GM12878 (cell line): ENCODE data around the gene MACF1. TPM values are rescaled to one million over a fixed set of nuclear protein-coding genes. Genes with fewer than 3 reads are reported as not detected.

Source experiments
- ATAC-seq: fragments of 200-7000 bp; cut with Tn5 transposase; 3 replicates; pipeline ENCODE4 v1.9.1; 2020; ENCODE audit warnings: mild to moderate bottlenecking, moderate library complexity
- BruUV-seq: library from RNA; stranded (reverse); fragments of 400-500 nt; replicated peaks from 2 replicates; lab custom pipeline; 2021; lab: Mats Ljungman, UMichigan
- CTCF ChIA-PET: fragments of 300-600 bp; sonication (Branson Sonifier 250); formaldehyde crosslinking; extraction: SDS; loops from one replicate; lab custom pipeline; 2021; ENCODE audit warnings: inconsistent platforms; lab: Yijun Ruan, JAX
- POLR2A ChIA-PET: fragments of 350-600 bp; formaldehyde crosslinking; extraction: SDS; loops from one replicate; lab custom pipeline; 2021; ENCODE audit warnings: inconsistent platforms; lab: Charles Lee
- RAD21 ChIA-PET: fragments of 300-600 bp; sonication (Branson Sonifier 250); formaldehyde crosslinking; loops from one replicate; lab custom pipeline; 2023; ENCODE audit warnings: antibody characterized with exemption; ENCODE audit not compliant: unreplicated experiment; lab: Charles Lee
- SMC1A ChIA-PET: fragments of 300-600 bp; sonication (Branson Sonifier 250); formaldehyde crosslinking; loops from one replicate; lab custom pipeline; 2023; ENCODE audit not compliant: unreplicated experiment, uncharacterized antibody; lab: Charles Lee
- DNase-seq: peaks from one replicate; pipeline ENCODE4 v3.0.0-alpha.2; 2011; ENCODE audit warnings: low read depth, low spot score
- FAIRE-seq: peaks from 3 replicates; lab custom pipeline; 2011; peaks lifted over from hg19 to GRCh38; lab: Jason Lieb, UNC
- H2AFZ ChIP-seq: 2 replicates; pipeline ENCODE4 v1.6.0; 2011; ENCODE audit warnings: low read depth, low read length, control low read depth; ENCODE audit not compliant: control insufficient read depth
- H3K27ac ChIP-seq: 2 replicates; pipeline ENCODE4 v1.5.1; 2011; ENCODE audit warnings: control low read depth; ENCODE audit not compliant: control insufficient read depth, insufficient read depth
- H3K27me3 ChIP-seq, 2 experiments: replicated peaks in 1 of 2; 2 replicates each; pipeline versions ENCODE4 v1.6.0 to v1.6.1; 2011; ENCODE audit warnings: low read length in 1 of 2; ENCODE audit not compliant: control insufficient read depth in 2 of 2, insufficient read depth in 2 of 2
- H3K36me3 ChIP-seq, 2 experiments: 2 replicates each; pipeline ENCODE4 v1.5.1; 2011; ENCODE audit warnings: low read length in 1 of 2; ENCODE audit not compliant: control insufficient read depth in 2 of 2, insufficient read depth in 2 of 2
- H3K4me1 ChIP-seq: 2 replicates; pipeline ENCODE4 v1.6.1; 2011; ENCODE audit warnings: mild to moderate bottlenecking, low read length, moderate library complexity, mixed read lengths; ENCODE audit not compliant: control insufficient read depth, insufficient read depth
- H3K4me2 ChIP-seq: 2 replicates; pipeline ENCODE4 v1.6.0; 2011; ENCODE audit warnings: control low read depth; ENCODE audit not compliant: control insufficient read depth, insufficient read depth
- H3K4me3 ChIP-seq: fragments of 200-600 bp; sonication (generic); 2 replicates; pipeline ENCODE4 v1.5.1; 2016
- H3K79me2 ChIP-seq: 2 replicates; pipeline ENCODE4 v1.6.0; 2011; ENCODE audit warnings: low read length; ENCODE audit not compliant: control insufficient read depth, insufficient read depth
- H3K9ac ChIP-seq: 2 replicates; pipeline ENCODE4 v1.8.0; 2011; ENCODE audit warnings: low read length, control low read depth, mixed read lengths; ENCODE audit not compliant: control insufficient read depth, insufficient read depth
- H3K9me3 ChIP-seq: replicated peaks from 3 replicates; pipeline ENCODE4 v1.5.1; 2011; ENCODE audit warnings: mild to moderate bottlenecking, low read length; ENCODE audit not compliant: control insufficient read depth, insufficient read depth
- H4K20me1 ChIP-seq: 2 replicates; pipeline ENCODE4 v1.6.0; 2011; ENCODE audit not compliant: control insufficient read depth, insufficient read depth
- CEBPB ChIP-seq, 2 experiments: fragments of 150-350 bp in 1 of 2; IDR thresholded peaks; 2 replicates each; pipeline ENCODE4 v1.6.1; 2012 to 2014; ENCODE audit warnings: low read depth in 2 of 2, low read length in 2 of 2, borderline replicate concordance in 1 of 2, inconsistent platforms in 1 of 2
- CREM ChIP-seq: IDR thresholded peaks from 2 replicates; pipeline ENCODE4 v1.6.1; 2014; ENCODE audit warnings: antibody characterized with exemption, low read depth
- EP300 ChIP-seq, 2 experiments: fragments of 150-350 bp in 1 of 2; IDR thresholded peaks; 2 replicates each; pipeline ENCODE4 v1.6.1; 2011 to 2012; ENCODE audit warnings: low read depth in 2 of 2, low read length in 2 of 2, borderline replicate concordance in 1 of 2, improper control_type of control experiment in 1 of 2, inconsistent platforms in 1 of 2; ENCODE audit not compliant: control insufficient read depth in 1 of 2
- KDM1A ChIP-seq: fragments of 200-600 bp; sonication (generic); IDR thresholded peaks from 2 replicates; pipeline ENCODE4 v1.6.1; 2016; ENCODE audit warnings: borderline replicate concordance
- PAX5 ChIP-seq: IDR thresholded peaks from 2 replicates; pipeline ENCODE4 v1.6.1; 2011; ENCODE audit warnings: low read depth, low read length, borderline replicate concordance
- POU2F2 ChIP-seq: IDR thresholded peaks from 3 replicates; pipeline ENCODE4 v1.6.1; 2011; ENCODE audit warnings: low read depth, mild to moderate bottlenecking, low read length, borderline replicate concordance
- RCOR1 ChIP-seq: conservative IDR thresholded peaks from 2 replicates; pipeline ENCODE4 v1.6.1; 2012; ENCODE audit warnings: low read depth, low read length, improper control_type of control experiment
- SUZ12 ChIP-seq: fragments of 200-600 bp; sonication (generic); IDR thresholded peaks from one replicate; pipeline ENCODE4 v1.6.1; 2018; ENCODE audit warnings: antibody characterized with exemption, mild to moderate bottlenecking; ENCODE audit not compliant: unreplicated experiment
- ZBED1 ChIP-seq: IDR thresholded peaks from 2 replicates; pipeline ENCODE4 v1.6.1; 2016; ENCODE audit warnings: borderline replicate concordance
- ZNF384 ChIP-seq: IDR thresholded peaks from 2 replicates; pipeline ENCODE4 v1.6.1; 2012; ENCODE audit warnings: low read depth, mild to moderate bottlenecking, low read length, improper control_type of control experiment, borderline replicate concordance
- WGBS: methylation state at CpG from one replicate; pipeline ENCODE4 v1.1.6; 2016; ENCODE audit warnings: low lambda C conversion rate; ENCODE audit not compliant: insufficient replicate concordance, insufficient coverage; ENCODE audit errors: missing lambda C conversion rate; 5-methylcytosine and 5-hydroxymethylcytosine counted together
- in situ Hi-C: fragments of 300-500 bp; cut with MboI; formaldehyde crosslinking; loops from 9 replicates; pipeline ENCODE4 v1.14.3; 2018; ENCODE audit warnings: mixed read lengths
- intact Hi-C: fragments of 100-400 bp; cut with micrococcal nuclease; formaldehyde crosslinking; loops from one replicate; pipeline ENCODE4 v1.14.2; 2022; ENCODE audit not compliant: unreplicated experiment
- polyA plus RNA-seq, 11 experiments: library from polyadenylated mRNA; depleted of rRNA in 4 of 11; unstranded in 6 of 11; stranded (reverse) in 5 of 11; fragments of >200 nt; fragmentation: Nextera tagmentation in 4 of 11; fragmentation: Illumina TruSeq in 1 of 11; extraction: Ambion mirVana in 4 of 11; extraction: Trizol in 1 of 11; gene quantifications; 1 replicate in 1 of 11; 2 replicates in 10 of 11; pipeline versions ENCODE4 v1.2.1 to v1.2.3, GENCODE V29; 2011 to 2016; ENCODE audit warnings: inconsistent platforms in 2 of 11, missing spikeins in 2 of 11, low read depth in 1 of 11
- total RNA-seq, 4 experiments: library from RNA; depleted of rRNA in 3 of 4; stranded (reverse); fragments of >200 nt in 3 of 4; fragmentation: Illumina TruSeq in 1 of 4; extraction: Trizol in 1 of 4; gene quantifications; 2 replicates each; pipeline versions ENCODE4 v1.2.1 to v1.2.3, GENCODE V29; 2013 to 2021
- TF ChIP-seq, protein P1 (sequence below): IDR thresholded peaks from 2 replicates; pipeline ENCODE4 v1.6.1; 2012; ENCODE audit warnings: low read length, inconsistent platforms
- TF ChIP-seq, protein P2 (sequence below): IDR thresholded peaks from 2 replicates; pipeline ENCODE4 v1.6.1; 2011; ENCODE audit warnings: borderline replicate concordance, low read depth, mild to moderate bottlenecking, moderate library complexity, low read length; ENCODE audit not compliant: insufficient read depth, poor library complexity, severe bottlenecking
- TF ChIP-seq, protein P3 (sequence below): fragments of 450-650 bp; IDR thresholded peaks from 2 replicates; pipeline ENCODE4 v1.6.1; 2016; ENCODE audit warnings: mild to moderate bottlenecking
- TF ChIP-seq, protein P4 (sequence below): fragments of 450-650 bp; IDR thresholded peaks from 2 replicates; pipeline ENCODE4 v1.6.1; 2014; ENCODE audit warnings: mild to moderate bottlenecking
- TF ChIP-seq, protein P5 (sequence below): fragments of 450-650 bp; IDR thresholded peaks from 2 replicates; pipeline ENCODE4 v1.6.1; 2017; ENCODE audit warnings: antibody characterized with exemption, mild to moderate bottlenecking, moderate library complexity

MACF1 gene
- total and polyA plus RNA-seq, 10 of the 15 experiments (the other 5 are each of a cell fraction or from before 2014, with no cell fraction given): 15.5 to 201 (median 76.9) TPM

DNA sequence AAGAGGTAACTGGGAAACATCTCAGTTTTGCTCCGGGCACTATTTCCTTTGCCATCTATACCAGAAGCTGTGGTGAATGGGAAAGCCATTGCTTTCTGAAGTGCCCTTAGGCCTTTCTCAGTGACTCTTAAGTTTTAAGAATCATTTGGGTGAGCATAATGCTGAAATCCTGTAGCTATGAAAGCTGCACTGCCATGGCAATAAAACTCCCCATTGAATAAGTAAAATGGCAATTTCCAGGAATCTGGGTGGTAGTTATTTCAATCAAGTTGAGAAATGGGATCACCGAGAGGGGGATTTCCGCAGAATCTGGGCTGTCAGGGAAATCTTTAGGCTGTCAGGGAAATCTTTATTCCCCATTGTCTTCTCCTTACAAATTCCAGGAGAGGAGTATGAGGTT lies 26.8 kb upstream of the MACF1 start:
- H3K9ac ChIP-seq: no peak overlapping the region

More for the DNA sequence above, 26.8 kb upstream of the MACF1 start:
- ChIA-PET SMC1A (interaction anchor here (1.3 to 2.7 kb wide), 2 partner anchors 14 to 76 kb away, joined by 5 to 15 read pairs; no protein-coding TSS in a partner anchor), RAD21 (interaction anchor here (1.3 kb wide), 1 partner anchor 81 kb away, joined by 3 read pairs; no protein-coding TSS in a partner anchor), CTCF (interaction anchor here (1.3 to 2.3 kb wide), 4 partner anchors 8 to 79 kb away, joined by 3 to 16 read pairs (median 6); no protein-coding TSS in a partner anchor), POLR2A (no interaction called here)
- no peak overlapping the region for H3K4me2 ChIP-seq
- H3K27ac ChIP-seq: no peak overlapping the region
- no peaks in the 10 kb centered on the region for H3K27me3 ChIP-seq
- peaks cover 3% of the 10 kb centered on the region; the same call in 1 of the 2 replicates for H3K79me2 ChIP-seq
- no peak overlapping the region for H2AFZ ChIP-seq
- FAIRE-seq: no peak
- no TSS peak for BruUV-seq
- WGBS: 100% methylated on average over 3 of the region's 3 CpGs
- no peak overlapping the region for H3K4me3 ChIP-seq
- intact Hi-C loops: no loop called here
- H3K9me3 ChIP-seq: no peaks in the 10 kb centered on the region
- H3K4me1 ChIP-seq: no peaks in the 10 kb centered on the region
- no peak for TF ChIP-seq KDM1A
- TF ChIP-seq ZNF384: no peak
- TF ChIP-seq, protein P1, sequence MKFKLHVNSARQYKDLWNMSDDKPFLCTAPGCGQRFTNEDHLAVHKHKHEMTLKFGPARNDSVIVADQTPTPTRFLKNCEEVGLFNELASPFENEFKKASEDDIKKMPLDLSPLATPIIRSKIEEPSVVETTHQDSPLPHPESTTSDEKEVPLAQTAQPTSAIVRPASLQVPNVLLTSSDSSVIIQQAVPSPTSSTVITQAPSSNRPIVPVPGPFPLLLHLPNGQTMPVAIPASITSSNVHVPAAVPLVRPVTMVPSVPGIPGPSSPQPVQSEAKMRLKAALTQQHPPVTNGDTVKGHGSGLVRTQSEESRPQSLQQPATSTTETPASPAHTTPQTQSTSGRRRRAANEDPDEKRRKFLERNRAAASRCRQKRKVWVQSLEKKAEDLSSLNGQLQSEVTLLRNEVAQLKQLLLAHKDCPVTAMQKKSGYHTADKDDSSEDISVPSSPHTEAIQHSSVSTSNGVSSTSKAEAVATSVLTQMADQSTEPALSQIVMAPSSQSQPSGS: no peak
- no peak for TF ChIP-seq RCOR1
- TF ChIP-seq SUZ12: no peak
- no peak for TF ChIP-seq PAX5
- TF ChIP-seq, protein P2, sequence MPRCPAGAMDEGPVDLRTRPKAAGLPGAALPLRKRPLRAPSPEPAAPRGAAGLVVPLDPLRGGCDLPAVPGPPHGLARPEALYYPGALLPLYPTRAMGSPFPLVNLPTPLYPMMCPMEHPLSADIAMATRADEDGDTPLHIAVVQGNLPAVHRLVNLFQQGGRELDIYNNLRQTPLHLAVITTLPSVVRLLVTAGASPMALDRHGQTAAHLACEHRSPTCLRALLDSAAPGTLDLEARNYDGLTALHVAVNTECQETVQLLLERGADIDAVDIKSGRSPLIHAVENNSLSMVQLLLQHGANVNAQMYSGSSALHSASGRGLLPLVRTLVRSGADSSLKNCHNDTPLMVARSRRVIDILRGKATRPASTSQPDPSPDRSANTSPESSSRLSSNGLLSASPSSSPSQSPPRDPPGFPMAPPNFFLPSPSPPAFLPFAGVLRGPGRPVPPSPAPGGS: no peak
- no peak for TF ChIP-seq EP300 (IDR thresholded peaks at IDR 0.05; ENCODE audit: borderline replicate concordance in 1 of 2, control insufficient read depth in 1 of 2, low read depth in 2 of 2, low read length in 2 of 2)
- TF ChIP-seq, protein P3, sequence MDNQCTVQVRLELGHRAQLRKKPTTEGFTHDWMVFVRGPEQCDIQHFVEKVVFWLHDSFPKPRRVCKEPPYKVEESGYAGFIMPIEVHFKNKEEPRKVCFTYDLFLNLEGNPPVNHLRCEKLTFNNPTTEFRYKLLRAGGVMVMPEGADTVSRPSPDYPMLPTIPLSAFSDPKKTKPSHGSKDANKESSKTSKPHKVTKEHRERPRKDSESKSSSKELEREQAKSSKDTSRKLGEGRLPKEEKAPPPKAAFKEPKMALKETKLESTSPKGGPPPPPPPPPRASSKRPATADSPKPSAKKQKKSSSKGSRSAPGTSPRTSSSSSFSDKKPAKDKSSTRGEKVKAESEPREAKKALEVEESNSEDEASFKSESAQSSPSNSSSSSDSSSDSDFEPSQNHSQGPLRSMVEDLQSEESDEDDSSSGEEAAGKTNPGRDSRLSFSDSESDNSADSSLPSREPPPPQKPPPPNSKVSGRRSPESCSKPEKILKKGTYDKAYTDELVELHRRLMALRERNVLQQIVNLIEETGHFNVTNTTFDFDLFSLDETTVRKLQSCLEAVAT: no peak
- TF ChIP-seq, protein P4, sequence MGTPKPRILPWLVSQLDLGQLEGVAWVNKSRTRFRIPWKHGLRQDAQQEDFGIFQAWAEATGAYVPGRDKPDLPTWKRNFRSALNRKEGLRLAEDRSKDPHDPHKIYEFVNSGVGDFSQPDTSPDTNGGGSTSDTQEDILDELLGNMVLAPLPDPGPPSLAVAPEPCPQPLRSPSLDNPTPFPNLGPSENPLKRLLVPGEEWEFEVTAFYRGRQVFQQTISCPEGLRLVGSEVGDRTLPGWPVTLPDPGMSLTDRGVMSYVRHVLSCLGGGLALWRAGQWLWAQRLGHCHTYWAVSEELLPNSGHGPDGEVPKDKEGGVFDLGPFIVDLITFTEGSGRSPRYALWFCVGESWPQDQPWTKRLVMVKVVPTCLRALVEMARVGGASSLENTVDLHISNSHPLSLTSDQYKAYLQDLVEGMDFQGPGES: no peak
- no peak for TF ChIP-seq POU2F2
- no peak for TF ChIP-seq ZBED1
- TF ChIP-seq CEBPB (IDR thresholded peaks at IDR 0.05; ENCODE audit: borderline replicate concordance in 1 of 2, low read depth in 2 of 2, low read length in 2 of 2): no peak
- TF ChIP-seq, protein P5, sequence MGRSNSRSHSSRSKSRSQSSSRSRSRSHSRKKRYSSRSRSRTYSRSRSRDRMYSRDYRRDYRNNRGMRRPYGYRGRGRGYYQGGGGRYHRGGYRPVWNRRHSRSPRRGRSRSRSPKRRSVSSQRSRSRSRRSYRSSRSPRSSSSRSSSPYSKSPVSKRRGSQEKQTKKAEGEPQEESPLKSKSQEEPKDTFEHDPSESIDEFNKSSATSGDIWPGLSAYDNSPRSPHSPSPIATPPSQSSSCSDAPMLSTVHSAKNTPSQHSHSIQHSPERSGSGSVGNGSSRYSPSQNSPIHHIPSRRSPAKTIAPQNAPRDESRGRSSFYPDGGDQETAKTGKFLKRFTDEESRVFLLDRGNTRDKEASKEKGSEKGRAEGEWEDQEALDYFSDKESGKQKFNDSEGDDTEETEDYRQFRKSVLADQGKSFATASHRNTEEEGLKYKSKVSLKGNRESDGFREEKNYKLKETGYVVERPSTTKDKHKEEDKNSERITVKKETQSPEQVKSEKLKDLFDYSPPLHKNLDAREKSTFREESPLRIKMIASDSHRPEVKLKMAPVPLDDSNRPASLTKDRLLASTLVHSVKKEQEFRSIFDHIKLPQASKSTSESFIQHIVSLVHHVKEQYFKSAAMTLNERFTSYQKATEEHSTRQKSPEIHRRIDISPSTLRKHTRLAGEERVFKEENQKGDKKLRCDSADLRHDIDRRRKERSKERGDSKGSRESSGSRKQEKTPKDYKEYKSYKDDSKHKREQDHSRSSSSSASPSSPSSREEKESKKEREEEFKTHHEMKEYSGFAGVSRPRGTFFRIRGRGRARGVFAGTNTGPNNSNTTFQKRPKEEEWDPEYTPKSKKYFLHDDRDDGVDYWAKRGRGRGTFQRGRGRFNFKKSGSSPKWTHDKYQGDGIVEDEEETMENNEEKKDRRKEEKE: no peak
- no peak for TF ChIP-seq CREM
- TF ChIP-seq, all 136 proteins: peak for 0
- Histone ChIP-seq H3K36me3 (no peaks in the 10 kb centered on the region), H4K20me1 (no peaks in the 10 kb centered on the region)
- DNase-seq (no peak), ATAC-seq (no peak)
- in situ Hi-C loops: no loop called here
